IMR-90 (cell line): ENCODE results near the gene SIRPB1. TPM values are rescaled to one million over a fixed set of nuclear protein-coding genes. Genes with fewer than 3 reads are reported as not detected.

Experiments
- ATAC-seq: fragments of 200-7000 bp; cut with Tn5 transposase; 2 replicates; pipeline ENCODE4 v1.9.1; 2020; ENCODE audit warnings: low read depth, mild to moderate bottlenecking, moderate library complexity
- BruUV-seq: library from RNA; stranded (reverse); fragments of 400-500 nt; replicated peaks from 2 replicates; lab custom pipeline; 2021; lab: Mats Ljungman, UMichigan
- CTCF ChIA-PET: fragments of 300-600 bp; formaldehyde crosslinking; extraction: SDS; loops from one replicate; lab custom pipeline; 2021; ENCODE audit warnings: antibody characterized with exemption; lab: Yijun Ruan, JAX
- POLR2A ChIA-PET: fragments of 300-600 bp; sonication (Branson Sonifier 250); formaldehyde crosslinking; loops from one replicate; lab custom pipeline; 2022; ENCODE audit warnings: antibody characterized with exemption; ENCODE audit not compliant: unreplicated experiment; lab: Charles Lee
- DNase-seq: peaks from one replicate; pipeline ENCODE4 v3.0.0; 2013
- H2AFZ ChIP-seq: replicated peaks from 2 replicates; pipeline ENCODE3; 2013; ENCODE audit warnings: low read length, mild to moderate bottlenecking; ENCODE audit not compliant: poor library complexity
- H2AK5ac ChIP-seq: 2 replicates; pipeline ENCODE4 v1.6.1; 2013; ENCODE audit warnings: low read depth, low read length, inconsistent platforms
- H2AK9ac ChIP-seq: replicated peaks from 2 replicates; pipeline ENCODE3; 2013; ENCODE audit warnings: mild to moderate bottlenecking, low read depth, low read length, moderate library complexity; ENCODE audit not compliant: poor library complexity
- H2BK120ac ChIP-seq: 2 replicates; pipeline ENCODE4 v1.6.1; 2013; ENCODE audit warnings: low read depth, low read length, inconsistent platforms
- H2BK15ac ChIP-seq: 3 replicates; pipeline ENCODE4 v1.6.1; 2013; ENCODE audit warnings: low read depth, low read length, inconsistent platforms
- H2BK20ac ChIP-seq: 2 replicates; pipeline ENCODE4 v1.6.1; 2013; ENCODE audit warnings: low read depth, mild to moderate bottlenecking, inconsistent platforms, low read length, moderate library complexity
- H2BK5ac ChIP-seq: 2 replicates; pipeline ENCODE4 v1.6.1; 2013; ENCODE audit warnings: mild to moderate bottlenecking, low read depth, low read length, inconsistent platforms; ENCODE audit not compliant: poor library complexity, severe bottlenecking
- H3K14ac ChIP-seq: replicated peaks from 2 replicates; pipeline ENCODE4 v1.6.1; 2013; ENCODE audit warnings: low read depth, low read length, inconsistent platforms
- H3K18ac ChIP-seq: 2 replicates; pipeline ENCODE4 v1.6.1; 2013; ENCODE audit warnings: low read depth, low read length, control low read depth
- H3K23ac ChIP-seq: 2 replicates; pipeline ENCODE4 v1.6.1; 2013; ENCODE audit warnings: low read depth, low read length, inconsistent platforms
- H3K27ac ChIP-seq: 2 replicates; pipeline ENCODE4 v1.5.1; 2013; ENCODE audit warnings: mild to moderate bottlenecking, control low read depth, low read length; ENCODE audit not compliant: insufficient read depth
- H3K27me3 ChIP-seq: 2 replicates; pipeline ENCODE4 v1.6.1; 2013; ENCODE audit warnings: low read length; ENCODE audit not compliant: control insufficient read depth, insufficient read depth
- H3K36me3 ChIP-seq: 2 replicates; pipeline ENCODE4 v1.6.1; 2013; ENCODE audit warnings: low read length, mixed read lengths; ENCODE audit not compliant: control insufficient read depth, insufficient read depth
- H3K4ac ChIP-seq: 2 replicates; pipeline ENCODE4 v1.6.1; 2013; ENCODE audit warnings: low read depth, low read length, inconsistent platforms
- H3K4me1 ChIP-seq: 2 replicates; pipeline ENCODE4 v1.6.1; 2013; ENCODE audit warnings: low read length, mixed read lengths; ENCODE audit not compliant: control insufficient read depth, insufficient read depth
- H3K4me2 ChIP-seq: 2 replicates; pipeline ENCODE4 v1.6.1; 2013; ENCODE audit warnings: low read depth, mild to moderate bottlenecking, control low read depth, low read length, moderate library complexity
- H3K4me3 ChIP-seq: 2 replicates; pipeline ENCODE4 v1.5.1; 2013; ENCODE audit warnings: low read depth, mild to moderate bottlenecking, control low read depth, low read length, moderate library complexity; ENCODE audit not compliant: insufficient read depth
- H3K56ac ChIP-seq: 2 replicates; pipeline ENCODE4 v1.6.1; 2013; ENCODE audit warnings: low read length, inconsistent platforms; ENCODE audit not compliant: insufficient read depth; ENCODE audit errors: extremely low read depth
- H3K79me1 ChIP-seq, 2 experiments: 2 replicates each; pipeline ENCODE4 v1.6.1; 2013; ENCODE audit warnings: low read length in 2 of 2, inconsistent platforms in 1 of 2, low read depth in 1 of 2
- H3K9ac ChIP-seq: 2 replicates; pipeline ENCODE4 v1.6.1; 2013; ENCODE audit warnings: low read depth, low read length, control low read depth
- H3K9me1 ChIP-seq: 2 replicates; pipeline ENCODE4 v1.6.1; 2013; ENCODE audit warnings: low read length, inconsistent platforms; ENCODE audit not compliant: insufficient read depth
- H3K9me3 ChIP-seq: 2 replicates; pipeline ENCODE4 v1.6.1; 2013; ENCODE audit warnings: low read length; ENCODE audit not compliant: control insufficient read depth, insufficient read depth
- H4K20me1 ChIP-seq: 2 replicates; pipeline ENCODE4 v1.6.1; 2013; ENCODE audit warnings: low read length, inconsistent platforms; ENCODE audit not compliant: insufficient read depth
- H4K5ac ChIP-seq: 2 replicates; pipeline ENCODE4 v1.6.1; 2013; ENCODE audit warnings: mild to moderate bottlenecking, low read depth, low read length, control low read depth
- H4K8ac ChIP-seq, 2 experiments: 2 replicates each; pipeline ENCODE4 v1.6.1; 2013; ENCODE audit warnings: low read depth in 2 of 2, low read length in 2 of 2, control low read depth in 1 of 2, inconsistent platforms in 1 of 2
- H4K91ac ChIP-seq: 2 replicates; pipeline ENCODE4 v1.6.1; 2013; ENCODE audit warnings: low read depth, low read length, inconsistent platforms; ENCODE audit not compliant: insufficient read depth
- MXI1 ChIP-seq: IDR thresholded peaks from 2 replicates; pipeline ENCODE4 v1.6.1; 2012; ENCODE audit warnings: low read depth, mild to moderate bottlenecking, low read length, moderate library complexity, borderline replicate concordance
- WGBS, 2 experiments: methylation state at CpG; one replicate each; pipeline versions ENCODE4 v1.1.5 to v1.1.7; 2013; ENCODE audit warnings: missing lambda C conversion rate in 2 of 2; ENCODE audit not compliant: insufficient read length in 1 of 2; ENCODE audit errors: extremely low coverage in 2 of 2; 5-methylcytosine and 5-hydroxymethylcytosine counted together
- dilution Hi-C: fragments of 300-500 bp; cut with HindIII; formaldehyde crosslinking; loops from one replicate; pipeline ENCODE4 v1.14.3; 2018; ENCODE audit warnings: low sequenced_read_pairs; ENCODE audit not compliant: unreplicated experiment
- in situ Hi-C: fragments of 300-500 bp; cut with MboI; formaldehyde crosslinking; loops from 3 replicates; pipeline ENCODE4 v1.14.3; 2019; ENCODE audit warnings: low sequenced_read_pairs, inconsistent platforms, mixed read lengths
- intact Hi-C: fragments of 100-400 bp; cut with micrococcal nuclease; formaldehyde crosslinking; loops from 2 replicates; pipeline ENCODE4 v1.10.0; 2022
- polyA plus RNA-seq, 3 experiments: library from polyadenylated mRNA; depleted of rRNA; stranded (reverse); fragments of >200 nt; gene quantifications; 2 replicates each; pipeline ENCODE4 v1.2.3, GENCODE V29; 2012; ENCODE audit warnings: low replicate concordance in 1 of 3
- total RNA-seq: library from RNA; depleted of rRNA; stranded (reverse); fragments of >200 nt; gene quantifications from 2 replicates; pipeline ENCODE4 v1.2.3, GENCODE V29; 2012

Gene SIRPB1
- total and polyA plus RNA-seq, 2 of the 4 experiments (the other 2 are of a cell fraction), result 0.90 to 1.6 TPM

- H3K4ac ChIP-seq, result no peak overlapping the region
- H2AK5ac ChIP-seq, result no peak overlapping the region
- no peak overlapping the region for H3K56ac ChIP-seq
- intact Hi-C loops (no loop called here), in situ Hi-C loops (no loop called here), dilution Hi-C loops (no loop called here)
- H2BK5ac ChIP-seq, result no peak overlapping the region
- H3K27ac ChIP-seq, result no peak overlapping the region
- H3K4me3 ChIP-seq, result no peak overlapping the region
- H2BK15ac ChIP-seq, result no peak overlapping the region
- no peak overlapping the region for H3K14ac ChIP-seq
- H3K9me3 ChIP-seq, result no peaks in the 10 kb centered on the region
- ATAC-seq (no peak), DNase-seq (no peak)
- no peak overlapping the region for H2BK20ac ChIP-seq
- H4K5ac ChIP-seq, result no peak overlapping the region
- no peak overlapping the region for H3K23ac ChIP-seq
- TF ChIP-seq MXI1, result no peak
- H3K18ac ChIP-seq, result no peak overlapping the region
- H3K36me3 ChIP-seq, result no peaks in the 10 kb centered on the region
- 80% methylated on average over 2 of the region's 5 CpGs; no CpG with 5 or more reads in 1 of the 2 experiments for WGBS, 2 experiments
- peaks cover 4% of the 10 kb centered on the region for H3K27me3 ChIP-seq
- no peaks in the 10 kb centered on the region for H3K4me1 ChIP-seq
- no TSS peak for BruUV-seq
- CTCF ChIA-PET, result no interaction called here
- no peak overlapping the region for H3K9ac ChIP-seq
- no peaks in the 10 kb centered on the region for H4K20me1 ChIP-seq
- no peak overlapping the region for H4K8ac ChIP-seq
- H4K91ac ChIP-seq, result no peak overlapping the region
- H2AK9ac ChIP-seq, result no peak overlapping the region
- H3K4me2 ChIP-seq, result no peak overlapping the region
- H2BK120ac ChIP-seq, result no peak overlapping the region
- POLR2A ChIA-PET, result no interaction called here
- no peak overlapping the region for H2AFZ ChIP-seq
- no peaks in the 10 kb centered on the region for H3K79me1 ChIP-seq
- no peaks in the 10 kb centered on the region for H3K9me1 ChIP-seq
Observed at GRCh38 chr20:1628621-1629020, 8.8 kb upstream of the SIRPB1 start.
